GM21381 (cell line): ENCODE results near the gene RERE.

ENCODE experiments used
- ATAC-seq: cut with Tn5 transposase; IDR thresholded peaks from one replicate; pipeline ENCODE4 v1.9.1; 2021; ENCODE audit warnings: mild to moderate bottlenecking, moderate library complexity; ENCODE audit not compliant: unreplicated experiment

Gene RERE

DNA sequence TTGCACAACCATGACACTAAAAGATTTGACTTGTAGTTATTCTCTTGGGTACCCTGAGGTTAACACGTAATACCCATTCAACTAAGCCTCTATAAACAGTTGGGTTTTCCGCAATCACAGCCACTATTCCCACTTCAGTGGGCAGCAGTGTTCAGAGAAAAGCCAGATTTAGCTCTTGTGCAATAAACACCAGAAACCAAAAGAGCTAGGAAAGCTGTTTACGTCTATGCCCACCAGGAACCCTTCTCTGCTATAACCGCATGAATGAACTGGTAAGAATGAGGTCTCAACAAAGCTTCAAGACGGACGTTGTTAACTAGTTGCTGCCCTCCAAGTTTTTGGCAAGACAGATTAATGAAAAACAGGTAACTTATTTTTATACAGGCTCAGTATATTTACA, 398.3 kb downstream of the RERE start:
- no peak for ATAC-seq

DNA sequence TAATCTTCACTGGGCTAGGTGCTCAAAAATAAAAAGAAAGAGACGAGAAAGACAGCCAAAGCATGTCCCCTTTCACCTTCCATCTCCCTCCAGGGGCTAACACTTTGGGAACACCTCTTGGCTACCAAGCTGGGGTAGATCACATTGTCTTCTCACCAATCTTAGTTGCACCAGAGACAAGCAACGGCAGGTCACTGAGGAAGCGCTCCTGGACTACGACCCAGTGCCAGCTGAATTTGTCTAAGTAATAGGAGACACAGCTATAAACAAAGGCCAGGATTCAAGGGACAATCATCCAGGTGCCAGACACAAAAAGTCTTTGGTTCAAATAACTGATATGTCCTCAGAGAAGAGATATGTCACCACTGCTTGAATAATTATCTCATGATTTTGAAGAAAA, 399.1 kb downstream of the RERE start:
- no peak for ATAC-seq

DNA sequence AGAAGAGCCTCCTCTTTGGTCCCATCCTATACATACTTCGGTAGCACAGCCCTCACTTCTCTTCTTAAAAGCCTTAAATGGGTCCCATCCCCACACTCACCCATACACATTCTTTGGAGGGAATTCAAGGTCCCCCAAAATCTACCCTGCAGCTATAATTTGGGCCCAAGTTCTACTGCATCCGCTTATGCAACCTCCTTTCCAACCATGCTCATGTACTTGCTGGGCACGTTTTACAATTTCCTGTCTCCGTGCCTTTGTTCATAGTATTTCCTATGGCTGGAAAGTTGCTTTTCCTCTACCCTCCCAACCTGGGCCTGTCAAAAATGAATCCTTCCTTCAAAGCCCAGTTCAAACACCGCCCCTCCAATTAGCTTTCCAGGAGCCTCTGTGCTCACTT, 399.8 kb downstream of the RERE start:
- no peak for ATAC-seq

DNA sequence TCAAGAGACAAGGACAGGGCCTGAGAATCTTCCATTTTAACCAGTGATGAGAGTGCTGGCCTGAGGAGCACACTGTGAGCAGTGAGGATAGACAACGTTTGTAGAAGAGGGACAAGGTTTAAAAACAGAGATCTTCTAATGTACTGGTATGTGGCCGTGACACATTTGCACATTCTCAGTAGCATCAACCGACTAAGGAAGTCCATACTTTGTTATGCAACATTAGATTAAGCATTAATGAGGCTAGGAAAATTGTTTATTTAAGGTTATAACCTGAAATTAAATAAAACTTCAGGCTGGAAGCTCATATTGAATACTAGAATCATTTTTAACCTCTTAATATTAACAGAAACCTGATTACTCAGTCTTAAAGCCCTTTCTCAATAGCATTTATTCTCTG, 400.6 kb downstream of the RERE start:
- no peak for ATAC-seq

DNA sequence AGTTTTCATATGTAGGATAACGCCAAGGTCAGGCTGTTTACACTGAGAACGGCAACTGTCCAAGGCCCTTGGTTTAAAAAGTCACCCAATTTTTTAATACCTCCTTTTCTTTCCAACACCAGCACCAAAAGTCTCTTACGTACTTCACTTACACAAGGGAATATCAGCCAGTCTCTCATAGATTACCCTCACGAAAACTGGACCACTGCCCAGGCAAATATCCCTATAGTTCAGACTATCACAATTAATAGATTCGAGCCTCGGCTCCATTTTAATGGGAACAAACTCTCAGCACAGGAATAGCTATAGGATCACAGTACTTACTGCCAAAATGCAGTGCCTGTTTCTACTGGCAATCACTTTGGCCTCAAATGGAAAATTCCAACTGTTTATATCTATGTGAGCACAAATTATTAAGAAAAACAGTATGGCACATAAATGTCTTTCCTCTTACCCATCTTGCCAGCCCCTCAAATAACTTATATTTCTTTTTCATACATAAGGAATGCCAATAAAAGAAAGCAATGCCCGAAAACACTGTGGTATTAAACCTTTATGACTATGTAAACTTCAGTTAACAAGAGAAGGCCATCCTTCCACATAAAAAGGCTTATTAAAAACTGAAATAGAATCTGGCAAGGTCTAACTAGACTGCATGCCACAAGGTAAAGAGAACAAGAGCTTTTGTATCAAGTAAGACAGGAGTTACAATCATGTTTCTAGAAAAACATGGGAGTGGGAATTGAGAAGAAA, 401.7 kb downstream of the RERE start:
- no peak for ATAC-seq

DNA sequence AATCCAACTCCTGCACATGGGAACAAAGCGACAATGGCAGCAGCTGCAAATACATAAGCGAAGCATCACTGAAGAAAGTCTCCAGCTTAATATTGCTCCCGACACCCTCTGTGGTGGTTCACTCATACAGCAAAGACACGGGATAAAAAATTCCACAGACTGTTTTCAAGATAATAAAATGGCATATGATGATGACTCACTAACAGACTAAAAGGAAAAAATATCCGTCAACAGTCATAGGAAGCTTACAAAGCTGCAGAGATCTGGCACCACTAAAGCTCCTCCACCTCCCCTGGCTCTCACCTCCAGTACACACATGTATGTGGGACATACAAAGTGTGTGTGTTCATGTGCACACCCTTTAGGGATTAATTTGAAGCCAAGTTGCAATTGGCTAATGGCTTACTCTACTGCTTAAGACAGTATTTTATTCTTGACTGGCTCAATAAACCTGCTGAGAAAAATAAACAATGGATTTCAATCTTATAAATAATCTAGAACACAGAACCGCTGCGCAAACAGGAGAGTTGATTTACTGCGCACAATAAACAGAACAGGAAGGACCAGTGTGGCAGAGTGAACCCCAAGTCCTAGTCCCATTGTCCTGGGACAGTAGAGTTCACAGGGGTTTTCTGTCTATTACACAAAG, 405.1 kb downstream of the RERE start:
- ATAC-seq = no peak

DNA sequence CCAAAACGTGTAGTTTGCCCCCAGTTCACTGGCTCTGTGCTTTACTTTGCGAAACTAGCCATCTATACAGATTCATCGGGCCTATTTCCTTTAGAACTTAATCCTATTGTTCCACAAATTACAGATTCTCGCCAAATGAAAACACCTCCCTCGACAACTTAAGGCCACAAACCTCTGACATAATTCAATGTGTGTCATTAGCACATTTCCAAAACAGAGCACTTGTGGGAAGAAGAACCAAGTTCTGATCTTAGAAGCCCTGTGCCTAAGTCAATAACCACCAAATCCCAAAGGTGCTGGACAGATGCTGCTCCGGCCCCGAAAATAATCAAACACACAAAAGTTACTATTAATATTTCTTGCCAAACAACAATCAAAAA, 405.6 kb downstream of the RERE start:
- no peak for ATAC-seq

DNA sequence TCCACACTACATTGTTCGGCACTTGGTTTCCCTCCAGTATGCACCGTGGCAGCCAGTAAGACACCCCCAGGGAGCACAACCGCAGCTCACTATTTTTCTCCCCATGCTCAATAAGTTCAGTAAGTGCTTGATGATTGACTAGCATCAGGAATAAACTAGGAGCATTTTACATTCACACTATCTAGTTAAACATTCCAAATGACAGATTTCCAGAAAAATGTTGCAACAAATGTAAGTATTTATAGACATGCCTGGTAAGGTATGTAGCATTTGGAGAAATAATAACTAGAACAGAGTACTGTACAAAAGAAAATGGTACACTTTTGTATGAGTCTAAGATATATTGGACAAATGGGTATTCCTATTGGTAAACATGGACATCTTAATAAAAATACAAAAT, 406.6 kb downstream of the RERE start:
- no peak for ATAC-seq

DNA sequence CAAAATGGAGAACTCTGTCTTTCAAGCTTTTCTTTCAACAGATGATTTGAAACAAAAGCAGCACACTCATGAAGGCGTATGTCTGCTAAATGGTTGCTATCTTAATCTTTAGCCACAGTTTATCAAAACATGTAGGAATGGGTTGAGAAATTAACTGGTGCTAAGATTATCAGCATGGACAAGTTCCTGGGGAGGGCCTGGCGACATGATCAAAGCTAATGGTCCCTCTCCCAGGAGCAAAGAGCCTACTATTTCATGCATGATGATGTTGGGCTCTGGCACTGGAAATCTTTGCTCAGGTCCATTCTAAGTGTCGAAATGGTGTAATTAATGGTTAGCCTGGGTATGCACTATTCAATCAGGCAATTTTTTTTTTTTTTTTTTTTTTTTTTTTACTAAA, 407.8 kb downstream of the RERE start:
- no peak for ATAC-seq

DNA sequence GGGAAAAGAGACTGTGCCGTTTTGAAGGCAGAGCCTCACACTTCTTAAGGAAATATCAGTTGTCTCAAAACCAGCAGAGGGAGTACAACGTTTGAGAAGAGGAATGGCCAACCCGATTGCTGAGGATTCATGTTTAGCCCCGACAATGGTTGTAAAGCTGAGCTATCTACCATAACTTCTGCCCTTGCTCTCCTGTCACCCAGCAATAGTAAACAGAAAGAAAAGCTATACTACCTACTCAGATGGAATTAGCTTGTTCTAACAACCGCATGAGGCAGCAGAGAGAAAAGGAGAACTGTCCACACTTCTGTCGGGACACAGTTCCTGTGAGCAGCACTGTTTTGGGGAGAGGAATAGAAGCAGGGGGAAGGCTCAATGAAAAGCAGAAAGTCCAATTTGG, 408.3 kb downstream of the RERE start:
- ATAC-seq = no peak

DNA sequence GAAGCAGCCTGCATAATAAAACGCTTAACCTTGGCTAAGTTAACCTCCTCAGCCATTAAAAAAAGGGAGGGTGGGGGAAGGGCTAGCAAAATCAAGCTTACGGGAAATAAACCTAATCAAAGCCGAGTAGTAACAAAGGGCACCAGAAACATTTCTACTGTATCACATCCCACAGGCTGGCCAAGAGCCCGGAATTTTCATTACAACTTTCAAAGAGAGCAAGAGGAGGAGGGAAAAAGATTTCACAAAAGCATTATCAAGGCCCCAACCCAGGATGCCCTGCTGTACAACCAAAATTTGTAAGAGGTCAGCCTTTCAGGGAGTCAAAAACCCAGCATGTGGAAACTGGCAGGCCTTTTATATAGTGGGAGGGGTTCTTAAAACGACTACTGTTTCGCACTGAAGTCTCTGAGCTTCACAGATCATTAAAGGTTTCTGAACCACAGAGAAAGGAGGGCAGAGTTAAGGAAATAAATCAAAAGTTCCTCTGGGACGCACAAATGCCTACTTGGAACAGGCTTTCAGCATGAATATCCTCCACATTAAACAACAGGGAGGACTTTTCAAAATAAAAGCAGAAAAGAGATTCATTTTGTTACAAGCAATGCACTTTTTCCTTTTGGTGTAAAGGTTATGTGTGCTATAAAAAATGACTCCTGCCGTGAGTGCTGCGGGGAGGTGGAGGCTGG, 409.1 kb downstream of the RERE start:
- ATAC-seq = no peak

DNA sequence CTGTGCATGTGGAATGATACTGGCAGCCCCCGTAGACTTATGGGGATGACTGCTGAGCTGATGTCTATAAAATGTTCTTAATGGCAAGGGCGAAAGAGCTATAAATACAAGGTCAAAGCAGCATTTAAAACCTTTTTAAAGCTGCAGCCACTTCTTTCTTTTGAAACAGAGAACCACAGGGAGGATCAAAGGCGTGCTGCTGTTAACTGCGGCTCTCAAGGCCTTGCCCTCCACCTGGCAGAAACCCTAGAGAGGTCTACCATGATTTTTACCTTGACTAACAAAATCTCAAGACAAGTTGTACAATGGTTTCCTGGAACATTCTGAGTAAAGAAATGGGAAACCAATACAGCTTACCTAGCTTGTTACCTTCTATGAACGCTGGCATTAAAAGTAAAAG, 409.8 kb downstream of the RERE start:
- ATAC-seq = no peak

DNA sequence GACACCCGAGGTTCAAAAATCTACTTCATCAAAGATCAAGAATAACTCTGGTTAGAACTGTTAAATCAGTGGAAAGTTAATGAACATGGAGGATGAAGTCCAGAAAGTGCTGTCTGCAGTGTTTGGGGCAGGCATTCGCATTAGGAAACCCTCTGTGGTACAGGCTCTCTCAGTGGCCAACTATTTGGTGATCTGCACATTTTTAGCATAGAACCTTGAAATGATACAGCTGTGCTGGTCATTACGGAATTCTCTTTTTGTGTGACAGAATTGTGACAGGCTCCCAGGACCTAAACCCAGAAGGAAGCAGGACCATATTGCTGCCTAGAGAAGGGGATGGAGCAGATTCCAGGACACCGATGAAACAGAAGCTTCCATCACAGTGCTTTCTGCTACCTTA, 410.5 kb downstream of the RERE start:
- no peak for ATAC-seq

DNA sequence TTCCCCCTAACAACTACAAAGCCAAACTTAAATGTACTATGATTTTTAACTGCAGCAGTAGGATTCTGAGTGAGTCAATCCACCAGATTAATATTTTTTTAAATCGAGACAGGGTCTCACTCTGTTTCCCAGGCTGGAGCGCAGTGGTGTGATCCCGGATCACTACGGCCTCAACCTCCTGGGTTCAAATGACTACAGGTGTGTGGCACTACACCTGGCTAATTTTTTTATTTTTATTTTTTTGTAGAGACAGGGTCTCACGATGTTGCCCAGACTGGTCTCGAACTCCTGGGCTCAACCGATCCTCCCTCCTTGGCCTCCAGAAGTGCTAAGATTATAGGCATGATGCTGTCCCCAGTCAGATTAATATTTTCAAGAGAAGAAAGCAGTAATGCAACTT, 411.4 kb downstream of the RERE start:
- no peak for ATAC-seq

DNA sequence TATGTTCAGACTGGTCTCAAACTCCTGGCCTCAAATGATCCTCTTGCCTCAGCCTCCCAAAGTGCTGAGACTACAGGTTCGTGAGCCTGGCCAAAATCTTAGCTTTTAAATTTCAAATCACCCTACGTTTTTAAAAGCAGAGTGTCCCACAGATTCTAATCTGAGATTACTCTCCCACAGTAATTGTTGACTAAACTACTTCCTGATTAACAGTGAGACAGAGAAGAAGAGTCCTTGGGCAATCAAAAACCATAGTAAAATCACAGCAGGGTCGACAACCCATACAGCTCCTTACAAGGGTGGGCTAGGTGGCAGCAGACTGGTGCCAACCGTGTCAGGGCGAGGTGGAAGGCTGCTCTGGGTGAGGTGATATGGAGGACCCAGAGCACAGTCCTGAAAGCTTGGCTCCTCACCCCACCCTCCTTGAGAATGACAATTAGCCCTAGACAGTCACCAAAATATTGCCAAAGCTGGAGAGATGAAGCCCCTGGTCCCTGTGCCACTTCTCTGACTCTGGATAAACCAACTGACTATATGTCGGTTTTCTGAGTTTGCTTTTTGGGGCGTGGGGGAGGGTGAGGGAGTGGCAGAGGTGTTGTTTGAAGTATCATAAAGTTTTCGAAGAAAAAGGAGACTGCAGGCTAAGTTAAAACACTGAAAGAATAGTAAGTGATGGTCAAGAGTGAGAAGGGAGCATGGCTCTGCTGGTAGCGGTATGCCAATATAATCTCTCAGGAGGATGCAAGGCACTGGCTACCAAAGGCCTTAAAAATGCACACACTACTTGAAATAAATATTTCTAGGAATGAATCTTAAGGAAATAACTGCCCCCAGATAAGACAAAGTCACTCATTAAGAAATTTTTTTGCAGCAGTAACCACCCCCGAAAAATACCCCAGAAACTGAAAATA, 412.7 kb downstream of the RERE start:
- ATAC-seq = no peak

DNA sequence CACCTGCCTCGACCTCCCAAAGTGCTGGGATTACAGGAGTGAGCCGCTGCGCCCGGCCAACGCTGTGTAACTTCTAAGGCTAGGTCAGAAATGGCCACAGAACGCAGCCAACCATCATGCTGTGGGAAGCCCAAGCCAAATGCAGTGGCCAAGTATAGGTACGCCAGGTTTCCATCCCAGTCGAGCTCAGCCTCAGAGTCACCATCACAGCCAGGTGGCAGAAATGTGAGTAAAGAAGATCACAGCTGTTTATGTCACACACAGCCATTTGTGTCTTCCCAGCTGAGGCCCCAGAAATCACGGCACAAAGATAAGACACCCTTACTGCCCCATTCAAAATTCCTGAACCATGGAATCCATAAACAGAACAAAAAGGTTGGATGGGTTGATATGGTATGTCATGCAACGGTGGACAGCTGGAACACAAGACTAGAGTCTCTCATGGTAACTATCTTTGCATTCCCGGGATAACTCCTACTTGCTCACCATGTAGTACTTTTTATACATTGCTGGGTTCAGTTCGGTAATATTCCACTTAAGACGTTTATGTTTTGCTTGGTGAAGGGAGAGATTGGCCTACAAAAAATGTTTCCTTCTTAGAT, 415.2 kb downstream of the RERE start:
- no peak for ATAC-seq

DNA sequence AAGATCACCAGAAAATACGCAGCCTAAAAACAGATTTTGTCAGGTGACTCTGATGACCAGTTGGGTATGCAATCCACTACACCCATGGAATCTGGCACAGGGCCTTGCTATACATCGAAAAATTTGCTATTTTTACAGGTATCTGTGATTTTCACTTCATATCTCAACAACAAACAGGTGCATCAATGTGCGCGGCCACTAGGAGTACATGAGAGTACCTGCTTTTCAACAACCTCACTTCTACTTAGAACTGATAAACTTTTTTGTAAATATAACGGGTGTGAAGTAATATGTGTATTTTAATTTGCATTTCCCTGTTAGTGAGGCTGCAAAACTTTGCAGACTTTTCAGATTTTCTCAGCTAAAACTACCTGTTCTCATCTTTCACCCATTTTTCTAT, 418.8 kb downstream of the RERE start:
- no peak for ATAC-seq

DNA sequence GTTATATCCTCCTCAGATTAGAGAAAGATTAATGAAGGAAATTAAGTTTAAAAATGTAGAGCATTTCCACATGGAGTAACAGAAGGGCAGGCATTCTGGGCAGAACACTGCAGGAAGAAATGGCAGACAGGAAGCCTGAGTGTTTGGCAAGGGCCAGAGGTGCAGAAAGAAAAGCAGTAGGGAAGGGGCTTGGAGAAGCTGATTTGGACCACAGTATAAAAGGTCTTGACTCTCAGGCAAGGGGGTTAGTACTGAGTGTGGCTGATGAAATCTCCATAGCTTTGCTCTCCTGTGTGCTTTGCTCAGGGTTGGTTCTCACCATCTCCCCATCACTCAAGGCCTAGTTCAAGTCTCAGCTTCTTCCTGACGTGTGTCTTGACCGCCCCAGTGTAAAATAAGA, 419.4 kb downstream of the RERE start:
- peak; percentile 5 for ATAC-seq

DNA sequence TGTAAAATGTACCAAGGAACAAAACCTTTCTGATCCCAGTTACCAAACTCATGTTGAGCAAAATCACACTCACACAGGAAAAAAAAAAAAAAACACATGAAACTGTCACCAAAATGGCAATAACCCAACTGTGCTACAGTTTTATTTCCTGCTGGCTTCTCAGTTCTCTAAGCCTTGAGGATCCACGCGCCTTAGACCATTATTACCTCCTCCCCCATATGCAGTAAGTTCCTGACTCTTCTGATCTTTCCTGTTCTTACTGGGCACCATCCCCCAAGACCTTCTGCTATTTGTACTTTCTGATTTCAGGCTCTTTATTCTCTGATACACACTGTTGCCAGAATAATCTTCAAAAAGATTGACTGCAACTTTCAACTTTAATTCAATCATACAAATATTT, 419.9 kb downstream of the RERE start:
- ATAC-seq = peak; percentile 59

DNA sequence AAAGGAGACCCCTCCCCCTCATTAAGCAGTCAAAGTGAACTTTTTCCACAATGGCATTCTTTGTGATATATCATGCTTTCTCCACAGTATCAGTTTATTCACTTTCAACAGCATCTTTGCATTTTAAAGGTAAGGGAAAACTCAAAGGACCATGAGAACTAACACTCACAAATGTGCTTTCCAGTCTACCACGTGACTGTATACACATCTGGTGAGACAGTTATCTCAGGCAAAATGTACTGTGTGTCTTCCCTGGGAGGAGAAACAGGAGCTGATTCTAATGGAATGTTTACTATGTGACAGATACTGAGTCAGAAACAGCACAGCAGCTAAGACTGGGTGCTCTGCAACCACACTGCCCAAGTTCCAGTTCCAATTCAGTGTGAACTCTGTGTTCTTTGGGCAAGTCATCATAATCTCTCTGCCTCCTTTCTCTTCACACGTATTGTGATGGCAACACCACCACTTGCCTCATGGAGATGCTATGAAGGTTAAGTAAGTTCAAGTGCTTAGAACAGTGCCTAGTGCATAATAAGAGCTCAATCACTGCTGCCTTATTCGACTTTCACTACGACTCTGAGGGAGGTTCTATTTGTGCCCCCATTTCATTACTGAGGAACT, 420.5 kb downstream of the RERE start:
- ATAC-seq = peak; percentile 42
